GM20431 (cell line): ENCODE results near the gene SLC25A44.
"Not testable (repeated sequence)": the region's sequence is repeated elsewhere in the genome, so short reads cannot be mapped to it uniquely, and the experiment has no call there.

Source experiments
- in situ Hi-C: fragments of 300-500 bp; cut with MseI, MboI; formaldehyde crosslinking; loops from one replicate; pipeline ENCODE4 v1.15.0; 2020; ENCODE audit warnings: low sequenced_read_pairs; ENCODE audit not compliant: unreplicated experiment

SLC25A44 gene

GRCh38 chr1:156162430-156163037 is 31.4 kb upstream of the SLC25A44 start:
- in situ Hi-C loops, result no loop called here

- in situ Hi-C loops, result no loop called here
Measured at GRCh38 chr1:156163712-156164111, 30.2 kb upstream of the SLC25A44 start.

- in situ Hi-C loops, result no loop called here
Measured at GRCh38 chr1:156164125-156164831, 29.6 kb upstream of the SLC25A44 start.

GRCh38 chr1:156165083-156165482 is 28.8 kb upstream of the SLC25A44 start:
- in situ Hi-C loops, result no loop called here

- in situ Hi-C loops, result no loop called here
Measured at GRCh38 chr1:156167536-156167935, 26.4 kb upstream of the SLC25A44 start.

GRCh38 chr1:156172696-156173470 is 21.0 kb upstream of the SLC25A44 start:
- in situ Hi-C loops, result no loop called here

GRCh38 chr1:156176610-156177210 is 17.2 kb upstream of the SLC25A44 start:
- in situ Hi-C loops, result no loop called here

- in situ Hi-C loops, result no loop called here
Measured at GRCh38 chr1:156177919-156178654, 15.8 kb upstream of the SLC25A44 start.

- in situ Hi-C loops, result no loop called here
Measured at GRCh38 chr1:156180471-156180870, 13.4 kb upstream of the SLC25A44 start.

- in situ Hi-C loops, result not testable (repeated sequence)
Measured at GRCh38 chr1:156181391-156181924, 12.4 kb upstream of the SLC25A44 start.

GRCh38 chr1:156182010-156182779 is 11.7 kb upstream of the SLC25A44 start:
- in situ Hi-C loops, result not testable (repeated sequence)

GRCh38 chr1:156186347-156187177 is 7.3 kb upstream of the SLC25A44 start:
- in situ Hi-C loops, result not testable (repeated sequence)

GRCh38 chr1:156190265-156190664 is 3.6 kb upstream of the SLC25A44 start:
- in situ Hi-C loops, result not testable (repeated sequence)

- in situ Hi-C loops, result no loop called here
Measured at GRCh38 chr1:156191292-156191964, 2.5 kb upstream of the SLC25A44 start.

- in situ Hi-C loops, result no loop called here
Measured at GRCh38 chr1:156193208-156193487, 756 bp upstream of the SLC25A44 start.

GRCh38 chr1:156194300-156194652 is 372 bp downstream of the SLC25A44 start:
- in situ Hi-C loops, result no loop called here

- in situ Hi-C loops, result no loop called here
Measured at GRCh38 chr1:156195853-156196252, 1.9 kb downstream of the SLC25A44 start.

GRCh38 chr1:156196445-156196844 is 2.5 kb downstream of the SLC25A44 start:
- in situ Hi-C loops, result no loop called here
